Testis (tissue), 3 donors: ENCODE data around the gene ELFN2. TPM values are rescaled to one million over a fixed set of nuclear protein-coding genes. Genes with fewer than 3 reads are reported as not detected.

Experiments used
- DNase-seq: peaks from one replicate; pipeline ENCODE4 v3.0.0-alpha.2; 2019
- H3K27ac ChIP-seq, 2 donors: fragments of 200-600 bp; sonication (generic); one replicate each; pipeline ENCODE4 v1.5.1; 2019
- H3K27me3 ChIP-seq: fragments of 200-600 bp; sonication (generic); one replicate; pipeline ENCODE4 v1.5.1; 2019
- H3K36me3 ChIP-seq: fragments of 200-600 bp; sonication (generic); one replicate; pipeline ENCODE4 v1.5.1; 2017; ENCODE audit warnings: low read depth; ENCODE audit errors: missing control alignments
- H3K4me1 ChIP-seq: fragments of 200-600 bp; sonication (generic); one replicate; pipeline ENCODE4 v1.5.1; 2019
- H3K4me3 ChIP-seq, 2 donors: fragments of 200-600 bp; sonication (generic); one replicate each; pipeline ENCODE4 v1.5.1; 2017 to 2019
- H3K9me3 ChIP-seq: fragments of 200-600 bp; sonication (generic); one replicate; pipeline ENCODE4 v1.5.1; 2017
- CTCF ChIP-seq, 3 experiments: fragments of 450-650 bp in 2 of 3; fragments of 200-600 bp in 1 of 3; sonication (generic) in 1 of 3; IDR thresholded peaks; one replicate each; pipeline ENCODE4 v1.5.1; 2016 to 2019; ENCODE audit warnings: antibody characterized with exemption in 3 of 3, mild to moderate bottlenecking in 2 of 3, moderate library complexity in 1 of 3
- POLR2A ChIP-seq: fragments of 450-650 bp; IDR thresholded peaks from one replicate; pipeline ENCODE4 v1.6.1; 2017; ENCODE audit warnings: antibody characterized with exemption, mild to moderate bottlenecking, moderate library complexity
- WGBS, 2 donors: methylation state at CpG; one replicate each; pipeline ENCODE4 v1.1.5; 2018; 5-methylcytosine and 5-hydroxymethylcytosine counted together
- intact Hi-C: fragments of 100-400 bp; cut with DNase I; formaldehyde crosslinking; loops from one replicate; pipeline ENCODE4 v1.15.1; 2023; ENCODE audit warnings: low total_unique reads
- polyA plus RNA-seq: library from polyadenylated mRNA; stranded (reverse); fragments of 350-450 nt; fragmentation: Illumina TruSeq; extraction: RNeasy Lipid Tissue Mini Kit (QIAGEN cat#74804); gene quantifications from one replicate; pipeline ENCODE4 v1.2.3, GENCODE V29; 2014; ENCODE audit warnings: low read depth, low replicate concordance; ENCODE audit not compliant: insufficient read depth
- total RNA-seq, 2 donors: library from RNA; depleted of rRNA; stranded (reverse); fragments of >200 nt; gene quantifications; one replicate each; pipeline ENCODE4 v1.2.3, GENCODE V29; 2016

Gene ELFN2
- total and polyA plus RNA-seq, 3 donors from 2014 or later: 4.8 to 5.7 (median 5.3) TPM

GRCh38 chr22:37417264-37417663 is 10.0 kb downstream of the ELFN2 start:
- no peak overlapping the region for H3K4me3 ChIP-seq
- intact Hi-C loops: no loop called here
- 89 to 92% methylated on average over 3 to 7 of the region's 7 CpGs for WGBS, 2 donors
- no peaks in the 10 kb centered on the region for H3K4me1 ChIP-seq
- no peak for TF ChIP-seq POLR2A
- no peak for DNase-seq
- H3K9me3 ChIP-seq: no peaks in the 10 kb centered on the region
- no peaks in the 10 kb centered on the region for H3K27me3 ChIP-seq
- no peak overlapping the region for H3K27ac ChIP-seq
- no peaks in the 10 kb centered on the region for H3K36me3 ChIP-seq

DNA sequence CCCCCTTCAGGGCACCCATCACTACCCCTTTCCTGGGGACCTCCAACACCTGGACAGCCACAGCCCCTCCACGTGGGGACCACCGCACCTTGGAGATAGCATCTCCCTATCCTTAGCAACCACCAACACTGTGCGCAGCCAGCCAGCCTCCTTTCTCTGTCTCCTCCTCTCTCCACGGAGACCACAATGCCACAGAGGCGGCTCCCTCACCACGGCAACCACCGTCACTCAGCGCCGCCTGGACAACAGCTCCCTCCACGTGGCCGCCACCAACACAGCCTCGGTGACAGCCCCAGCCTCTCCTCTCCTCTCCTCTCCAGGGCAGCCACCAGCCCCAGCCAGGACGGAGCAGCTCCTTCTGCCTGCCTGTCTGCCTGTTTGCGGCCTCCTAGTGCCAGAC is 10.5 kb downstream of the ELFN2 start:
- TF ChIP-seq CTCF (IDR thresholded peaks at IDR 0.05) (no peak), POLR2A (no peak)
- H3K36me3 ChIP-seq: no peaks in the 10 kb centered on the region
- no peak overlapping the region for H3K27ac ChIP-seq
- intact Hi-C loops: no loop called here
- 53 to 56% methylated on average over 14 of the region's 14 CpGs for WGBS, 2 donors
- H3K4me1 ChIP-seq: no peaks in the 10 kb centered on the region
- no peaks in the 10 kb centered on the region for H3K9me3 ChIP-seq
- peak; percentile 32 for DNase-seq
- no peak overlapping the region for H3K4me3 ChIP-seq
- no peaks in the 10 kb centered on the region for H3K27me3 ChIP-seq

- H3K4me1 ChIP-seq: no peaks in the 10 kb centered on the region
- H3K27me3 ChIP-seq: no peaks in the 10 kb centered on the region
Measured at GRCh38 chr22:37416389-37416788, 10.9 kb downstream of the ELFN2 start.

DNA sequence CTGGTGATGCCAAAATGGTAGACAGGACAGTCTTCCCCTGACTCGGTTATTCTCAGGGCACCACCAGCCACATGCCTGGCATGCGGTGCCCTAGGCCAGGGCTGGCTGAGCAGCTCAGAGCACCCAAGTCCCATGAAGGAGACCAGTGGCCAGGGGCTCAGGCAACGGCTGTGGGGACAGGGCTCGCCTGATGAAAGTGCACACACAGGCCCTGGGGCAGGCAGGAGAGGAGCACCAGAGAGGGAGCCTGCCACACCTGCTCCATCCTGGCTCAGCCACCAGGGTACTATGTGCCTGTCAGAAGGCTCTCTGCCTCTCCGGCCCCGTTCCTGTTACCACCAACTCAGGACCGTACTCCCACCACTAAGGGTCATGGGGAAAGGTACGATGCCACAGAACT is 12.1 kb downstream of the ELFN2 start:
- H3K27me3 ChIP-seq: no peaks in the 10 kb centered on the region
- no peaks in the 10 kb centered on the region for H3K4me1 ChIP-seq
- no peaks in the 10 kb centered on the region for H3K36me3 ChIP-seq
- intact Hi-C loops: no loop called here
- H3K9me3 ChIP-seq: no peaks in the 10 kb centered on the region
- no peak overlapping the region for H3K4me3 ChIP-seq
- no peak overlapping the region for H3K27ac ChIP-seq
- no peak for TF ChIP-seq POLR2A
- no peak for TF ChIP-seq CTCF (IDR thresholded peaks at IDR 0.05)
- 92 to 94% methylated on average over 7 to 8 of the region's 8 CpGs for WGBS, 2 donors
- DNase-seq: no peak

More at GRCh38 chr22:37416389-37416788, 10.9 kb downstream of the ELFN2 start:
- H3K9me3 ChIP-seq: no peaks in the 10 kb centered on the region
- DNase-seq: no peak
- H3K4me3 ChIP-seq: no peak overlapping the region
- intact Hi-C loops: no loop called here
- WGBS, 2 donors: 65 to 67% methylated on average over 6 of the region's 6 CpGs
- TF ChIP-seq CTCF (IDR thresholded peaks at IDR 0.05) (no peak), POLR2A (no peak)
- no peak overlapping the region for H3K27ac ChIP-seq
- no peaks in the 10 kb centered on the region for H3K36me3 ChIP-seq

DNA sequence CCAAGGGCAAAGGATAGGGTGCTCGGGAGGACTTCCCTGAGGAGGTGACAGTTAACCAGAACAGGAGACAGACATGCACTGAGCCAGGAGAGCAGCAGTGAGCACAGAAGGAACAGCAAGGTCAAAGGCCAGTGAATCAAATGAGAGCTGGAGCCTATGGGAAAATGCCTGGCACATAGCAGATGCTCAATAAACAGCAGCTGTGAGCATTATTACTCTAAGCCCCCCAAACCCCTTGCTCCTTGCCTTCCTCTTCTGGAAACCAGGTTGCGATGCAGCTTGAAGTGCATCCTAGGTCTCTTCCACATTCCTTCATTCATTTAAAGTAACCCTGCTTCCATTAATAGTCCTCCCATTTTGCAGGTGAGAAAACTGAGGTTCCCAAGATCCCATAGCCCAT is 13.0 kb downstream of the ELFN2 start:
- H3K27ac ChIP-seq: no peak overlapping the region
- H3K27me3 ChIP-seq: no peaks in the 10 kb centered on the region
- H3K4me3 ChIP-seq: no peak overlapping the region
- 87 to 88% methylated on average over 2 of the region's 2 CpGs for WGBS, 2 donors
- H3K36me3 ChIP-seq: no peaks in the 10 kb centered on the region
- no peak for DNase-seq
- H3K9me3 ChIP-seq: no peaks in the 10 kb centered on the region
- no peak for TF ChIP-seq CTCF (IDR thresholded peaks at IDR 0.05)
- no peak for TF ChIP-seq POLR2A
- intact Hi-C loops: no loop called here
- H3K4me1 ChIP-seq: no peaks in the 10 kb centered on the region
